ELF-1 (cell line): Measurements from ENCODE around the gene BET1.

Experiments used
- DNase-seq: peaks from one replicate; pipeline ENCODE4 v3.0.0-alpha.2; 2016; ENCODE audit warnings: low read depth, low spot score

Gene BET1

GRCh38 chr7:93958216-93958615, 45.9 kb downstream of the BET1 start:
- no peak for DNase-seq

- no peak for DNase-seq
These were observed 46.4 kb downstream of the BET1 start for GRCh38 chr7:93957767-93958166.

DNA sequence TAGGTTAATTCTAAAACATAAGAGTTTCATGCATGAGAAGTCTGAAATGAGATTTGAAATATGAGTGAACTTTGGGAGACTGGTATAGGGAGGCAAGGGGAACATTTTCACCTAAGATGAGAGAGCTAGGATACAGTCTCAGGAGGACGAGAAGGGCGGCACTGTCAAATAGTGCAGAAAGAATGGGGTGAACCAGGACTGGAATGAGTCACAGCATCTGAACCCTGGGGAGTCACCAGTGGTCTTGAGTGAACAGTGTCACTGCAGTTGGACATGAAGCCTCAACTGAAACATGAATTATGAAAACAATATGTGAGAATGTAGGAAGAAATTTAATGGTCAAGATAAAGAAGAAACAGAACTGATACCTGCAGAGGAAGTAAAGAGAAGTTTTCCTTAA, 48.9 kb downstream of the BET1 start:
- no peak for DNase-seq

DNA sequence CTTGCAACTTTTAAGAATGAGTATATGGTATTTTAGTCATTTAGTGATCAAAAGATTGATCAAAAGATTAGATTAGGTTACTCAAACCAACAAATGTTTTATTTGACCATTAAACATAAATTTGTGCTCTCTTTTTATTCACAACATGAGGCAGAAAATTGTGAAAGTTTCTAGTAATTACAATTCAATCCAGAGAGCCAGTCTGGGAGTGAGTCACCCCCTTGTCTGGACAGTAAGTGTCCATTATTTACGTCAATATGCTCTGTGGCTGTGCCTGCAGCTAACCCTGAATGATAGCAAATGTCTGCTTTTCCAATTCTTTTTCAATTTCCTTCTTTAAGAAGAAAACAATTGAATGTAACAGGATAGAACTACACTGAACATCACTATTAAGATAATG, 54.7 kb downstream of the BET1 start:
- DNase-seq, result no peak

DNA sequence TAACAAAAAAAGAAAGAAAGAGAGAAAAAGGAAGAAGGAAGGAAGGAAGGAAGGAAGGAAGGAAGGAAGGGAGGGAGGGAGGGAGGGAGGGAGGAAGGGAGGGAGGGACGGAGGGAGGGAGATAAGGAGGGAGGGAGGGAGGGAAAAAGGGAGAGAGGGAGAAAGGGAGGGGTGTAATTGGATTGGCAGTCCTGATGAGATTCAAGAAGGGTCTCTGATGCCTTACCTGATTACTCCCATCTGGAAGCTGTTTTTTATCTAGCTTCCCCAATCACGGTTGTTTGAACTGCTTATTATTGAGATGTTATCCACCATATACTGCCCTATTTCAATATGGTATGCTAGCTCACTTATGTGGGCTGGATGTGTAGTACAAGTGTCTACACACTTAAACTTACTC, 55.3 kb downstream of the BET1 start:
- no peak for DNase-seq

- DNase-seq, result no peak
These were observed 56.0 kb downstream of the BET1 start for GRCh38 chr7:93948106-93948505.

- DNase-seq, result no peak
These were observed 58.2 kb downstream of the BET1 start for GRCh38 chr7:93945756-93946535.

DNA sequence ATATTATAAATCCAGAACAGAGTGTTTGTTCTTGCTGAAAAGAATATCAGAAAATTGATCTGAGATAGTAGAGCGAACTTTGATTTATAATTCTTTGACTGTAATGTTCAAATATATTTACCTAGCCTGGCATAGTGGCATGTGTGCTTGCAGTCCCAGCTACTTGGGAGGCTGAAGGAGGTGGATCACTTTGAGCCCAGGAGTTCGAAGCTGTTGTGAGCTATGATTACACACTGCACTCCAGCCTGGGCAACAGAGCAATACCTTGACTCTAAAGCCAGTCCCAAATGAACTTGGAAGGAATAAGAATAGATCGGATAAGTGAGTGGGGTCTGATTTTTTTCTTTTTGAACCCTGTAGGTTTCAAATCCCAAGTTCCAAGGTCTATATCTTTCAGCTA, 59.1 kb downstream of the BET1 start:
- DNase-seq, result no peak

- DNase-seq, result no peak
These were observed 59.5 kb downstream of the BET1 start for GRCh38 chr7:93944673-93945072.

DNA sequence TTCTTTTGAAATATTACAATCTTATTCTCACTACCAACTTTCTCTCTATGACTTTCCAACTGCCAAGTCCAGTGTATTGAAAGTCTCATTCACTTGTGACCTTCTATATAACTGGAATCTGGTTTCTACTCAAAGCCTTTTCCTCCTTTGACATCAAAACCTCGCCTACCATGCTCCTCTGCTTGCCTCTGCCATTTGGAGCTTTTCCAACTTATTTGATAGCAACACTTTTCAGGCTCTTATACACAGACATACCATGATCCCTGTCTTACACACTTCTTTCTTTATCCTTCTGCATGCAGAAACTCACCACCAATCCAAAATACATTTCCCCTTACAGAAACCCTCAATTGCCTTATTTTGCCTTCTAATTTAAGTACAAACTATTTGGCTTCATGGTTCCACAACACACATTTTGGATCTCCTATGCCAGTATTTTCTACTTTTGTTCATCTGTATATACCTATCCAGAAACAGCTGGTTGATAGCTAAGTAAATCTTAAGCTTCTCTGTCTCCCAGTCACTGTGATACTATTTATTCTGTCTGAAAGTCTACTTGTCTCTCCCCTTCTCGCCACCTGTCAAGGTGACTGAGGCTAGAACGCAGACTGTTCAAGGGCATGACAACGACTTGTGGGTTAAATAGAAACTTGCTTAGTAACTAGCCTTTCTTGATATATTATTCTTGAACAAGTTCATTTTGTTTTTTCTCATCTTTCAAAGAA, 60.2 kb downstream of the BET1 start:
- no peak for DNase-seq
